OCI-M1 (cell line): ENCODE data around the gene RARB.

Source experiments
- DNase-seq: peaks from one replicate; lab custom pipeline; 2025; lab: John Stamatoyannopoulos, UW

RARB gene

GRCh38 chr3:25448750-25449692 lies 21.0 kb downstream of the RARB start:
- peak; percentile 12 for DNase-seq

- DNase-seq, result no peak
Observed at GRCh38 chr3:25449857-25450256, 21.8 kb downstream of the RARB start.

GRCh38 chr3:25452192-25452591 lies 24.1 kb downstream of the RARB start:
- no peak for DNase-seq

GRCh38 chr3:25452740-25453139 lies 24.7 kb downstream of the RARB start:
- DNase-seq, result no peak

GRCh38 chr3:25453619-25454004 lies 25.5 kb downstream of the RARB start:
- DNase-seq, result no peak

- DNase-seq, result no peak
Observed at GRCh38 chr3:25454005-25454927, 26.2 kb downstream of the RARB start.

- no peak for DNase-seq
Observed at GRCh38 chr3:25455441-25456132, 27.5 kb downstream of the RARB start.

GRCh38 chr3:25456723-25457670 lies 28.9 kb downstream of the RARB start:
- DNase-seq, result no peak

GRCh38 chr3:25457671-25458419 lies 29.8 kb downstream of the RARB start:
- DNase-seq, result no peak

- no peak for DNase-seq
Observed at GRCh38 chr3:25458420-25458814, 30.4 kb downstream of the RARB start.

GRCh38 chr3:25460751-25461150 lies 32.7 kb downstream of the RARB start:
- peak; percentile 49 for DNase-seq

- DNase-seq, result no peak
Observed at GRCh38 chr3:25461946-25462345, 33.9 kb downstream of the RARB start.

GRCh38 chr3:25462495-25462894 lies 34.4 kb downstream of the RARB start:
- DNase-seq, result no peak

GRCh38 chr3:25463836-25464418 lies 35.9 kb downstream of the RARB start:
- no peak for DNase-seq

- no peak for DNase-seq
Observed at GRCh38 chr3:25465266-25465860, 37.3 kb downstream of the RARB start.

GRCh38 chr3:25468866-25469319 lies 40.8 kb downstream of the RARB start:
- DNase-seq, result no peak

- no peak for DNase-seq
Observed at GRCh38 chr3:25469558-25469957, 41.5 kb downstream of the RARB start.

- peak; percentile 30 for DNase-seq
Observed at GRCh38 chr3:25471081-25471768, 43.2 kb downstream of the RARB start.

- DNase-seq, result peak; percentile 27
Observed at GRCh38 chr3:25472153-25472552, 44.1 kb downstream of the RARB start.
